Esophagus squamous epithelium (tissue), 5 donors: Measurements from ENCODE around the gene LGI4. TPM values are rescaled to one million over a fixed set of nuclear protein-coding genes. Genes with fewer than 3 reads are reported as not detected.
A peak's percentile ranks its signal among the peaks of the same experiment; 100 is the strongest.

ENCODE experiments used
- DNase-seq: peaks from one replicate; lab custom pipeline; 2025; lab: John Stamatoyannopoulos, UW
- H3K27ac ChIP-seq, 4 donors: fragments of 200-600 bp; sonication (generic); one replicate each; pipeline ENCODE4 v1.5.1; 2016 to 2019; ENCODE audit warnings: mild to moderate bottlenecking in 1 of 4
- H3K27me3 ChIP-seq, 4 donors: fragments of 200-600 bp; sonication (generic); 1 replicate in 3 of 4; 2 replicates in 1 of 4; pipeline versions ENCODE4 v1.5.1 to v1.6.0; 2017 to 2021; ENCODE audit warnings: antibody characterized with exemption in 1 of 4
- H3K36me3 ChIP-seq, 3 donors: fragments of 200-600 bp; sonication (generic); one replicate each; pipeline ENCODE4 v1.5.1; 2016 to 2019
- H3K4me1 ChIP-seq, 3 donors: fragments of 200-600 bp; sonication (generic); one replicate each; pipeline ENCODE4 v1.5.1; 2017 to 2019
- H3K4me3 ChIP-seq, 4 donors: fragments of 200-600 bp; sonication (generic); 1 replicate in 3 of 4; 2 replicates in 1 of 4; pipeline ENCODE4 v1.5.1; 2016 to 2019; ENCODE audit warnings: mild to moderate bottlenecking in 2 of 4, moderate library complexity in 1 of 4
- H3K9me3 ChIP-seq, 3 donors: fragments of 200-600 bp; sonication (generic); one replicate each; pipeline ENCODE4 v1.5.1; 2016 to 2019
- POLR2A ChIP-seq, 4 donors: fragments of 450-650 bp; IDR thresholded peaks; one replicate each; pipeline ENCODE4 v1.6.1; 2017; ENCODE audit warnings: antibody characterized with exemption in 4 of 4, mild to moderate bottlenecking in 4 of 4, moderate library complexity in 3 of 4
- WGBS, 2 donors: methylation state at CpG; one replicate each; pipeline ENCODE4 v1.1.5; 2018; 5-methylcytosine and 5-hydroxymethylcytosine counted together
- intact Hi-C: fragments of 100-400 bp; cut with DNase I; formaldehyde crosslinking; loops from one replicate; pipeline ENCODE4 v1.15.0; 2022
- total RNA-seq, 4 donors: library from RNA; depleted of rRNA; stranded (reverse); fragments of >200 nt; gene quantifications; one replicate each; pipeline ENCODE4 v1.1.0, GENCODE V29; 2016
- TF ChIP-seq, protein P1 (sequence below), 6 experiments: fragments of 450-650 bp in 4 of 6; fragments of 200-600 bp in 2 of 6; sonication (generic) in 2 of 6; IDR thresholded peaks; one replicate each; pipeline ENCODE4 v1.5.1; 2016 to 2019; ENCODE audit warnings: antibody characterized with exemption in 6 of 6, mild to moderate bottlenecking in 4 of 6, moderate library complexity in 4 of 6
- donor health status: DM: yes; HTN: yes; CAD: no.

LGI4 gene
- total RNA-seq, 4 donors from 2014 or later = 1.3 to 8.2 (median 1.6) TPM

DNA sequence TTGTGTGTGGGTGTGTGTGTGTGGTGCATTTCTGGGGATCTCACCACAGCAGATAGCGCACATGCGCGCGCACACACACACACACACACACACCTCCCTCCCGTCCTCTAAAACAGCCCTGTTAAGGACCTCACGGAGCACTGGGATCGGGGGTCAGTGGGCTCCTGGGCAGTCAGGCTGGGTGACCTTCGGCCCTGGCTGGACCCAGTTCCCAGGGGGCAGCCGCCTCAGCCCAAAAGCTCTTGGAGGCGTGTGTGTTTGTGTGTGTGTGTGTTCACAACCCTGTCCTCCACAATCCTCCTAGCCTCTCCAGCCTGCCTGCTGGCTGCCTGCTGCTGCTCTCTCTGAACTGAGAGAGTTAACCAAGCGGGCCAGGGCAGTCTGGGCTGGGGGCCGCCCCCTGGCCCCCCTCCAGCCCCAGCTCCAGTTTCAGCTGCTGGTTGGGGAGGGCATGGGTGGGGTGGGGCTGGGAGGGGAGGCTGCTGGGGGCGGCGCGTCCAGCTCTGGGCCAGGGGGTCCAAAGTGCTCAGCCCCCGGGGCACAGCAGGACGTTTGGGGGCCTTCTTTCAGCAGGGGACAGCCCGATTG is 3.5 kb upstream of the LGI4 start, which contains the start of gene FXYD1:
TSS of gene FXYD1 (plus strand) at position 520 of the 588 bp plus-strand sequence. CDS start 1,256 bp downstream, outside the sequence.
- TF ChIP-seq POLR2A (IDR thresholded peaks at IDR 0.05) = no peak
- Histone ChIP-seq H3K9me3 (no peaks in the 10 kb centered on the region), H3K27me3 (peaks cover 0 to 20% (median 8%) of the 10 kb centered on the region in 4 donors), H3K27ac (peak within 1 kb of the TSS; percentile 70 to 93 (median 88)), H3K4me3 (peak within 1 kb of the TSS in 3 of 4 donors; percentile 35 to 57 (median 37)), H3K36me3 (no peaks in the 10 kb centered on the region), H3K4me1 (peaks cover 21 to 82% (median 40%) of the 10 kb centered on the region in 3 donors)
- intact Hi-C loops = no loop called here
- no peak for DNase-seq
- 51 to 90% methylated on average over 4 to 5 of the region's 18 CpGs for WGBS, 2 donors

DNA sequence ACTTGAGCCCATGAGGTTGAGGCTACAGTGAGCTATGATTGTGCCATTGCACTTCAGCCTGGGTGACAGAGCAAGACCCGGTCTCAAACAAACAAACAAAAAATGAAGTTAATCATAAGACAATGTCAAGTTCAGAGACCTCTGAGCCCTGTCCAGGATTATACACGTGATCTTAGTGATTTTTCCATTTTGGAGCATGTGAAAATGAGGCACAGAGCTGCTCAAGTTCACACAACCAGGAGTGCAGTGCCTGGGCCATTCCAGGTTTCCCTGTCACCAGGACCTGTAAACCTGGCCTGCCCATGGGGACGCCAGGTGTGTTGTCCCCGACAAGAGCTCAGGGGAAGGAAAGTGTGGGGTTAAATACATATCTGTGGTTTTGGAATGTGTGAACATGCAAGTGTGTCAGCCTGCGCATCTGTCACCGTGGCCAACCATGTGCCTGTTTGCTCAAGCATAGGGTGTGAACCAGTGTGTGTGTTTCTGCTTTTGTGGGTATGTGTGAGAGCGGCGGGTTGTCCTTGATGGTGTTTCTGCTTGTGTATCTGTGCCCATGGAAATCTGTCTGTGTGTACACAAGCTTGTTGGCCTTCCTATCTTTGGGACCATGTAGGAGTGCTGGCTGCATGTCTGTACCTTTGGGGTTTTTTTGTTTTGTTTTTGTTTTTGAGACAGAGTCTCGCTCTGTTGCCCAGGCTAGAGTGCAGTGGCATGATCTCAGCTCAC is 2.3 kb upstream of the LGI4 start:
- DNase-seq = no peak
- WGBS, 2 donors = 41 to 45% methylated on average over 4 to 8 of the region's 9 CpGs
- Histone ChIP-seq H3K4me1 (peaks cover 9 to 69% (median 28%) of the 10 kb centered on the region in 3 donors), H3K27ac (peak overlapping the region in 3 of 4 donors; percentile 9 to 93 (median 92)), H3K36me3 (no peaks in the 10 kb centered on the region), H3K9me3 (no peaks in the 10 kb centered on the region), H3K4me3 (no peak overlapping the region), H3K27me3 (peaks cover 0 to 8% (median 1%) of the 10 kb centered on the region in 4 donors)
- intact Hi-C loops = no loop called here
- TF ChIP-seq POLR2A (IDR thresholded peaks at IDR 0.05) = no peak
- TF ChIP-seq, protein P1, sequence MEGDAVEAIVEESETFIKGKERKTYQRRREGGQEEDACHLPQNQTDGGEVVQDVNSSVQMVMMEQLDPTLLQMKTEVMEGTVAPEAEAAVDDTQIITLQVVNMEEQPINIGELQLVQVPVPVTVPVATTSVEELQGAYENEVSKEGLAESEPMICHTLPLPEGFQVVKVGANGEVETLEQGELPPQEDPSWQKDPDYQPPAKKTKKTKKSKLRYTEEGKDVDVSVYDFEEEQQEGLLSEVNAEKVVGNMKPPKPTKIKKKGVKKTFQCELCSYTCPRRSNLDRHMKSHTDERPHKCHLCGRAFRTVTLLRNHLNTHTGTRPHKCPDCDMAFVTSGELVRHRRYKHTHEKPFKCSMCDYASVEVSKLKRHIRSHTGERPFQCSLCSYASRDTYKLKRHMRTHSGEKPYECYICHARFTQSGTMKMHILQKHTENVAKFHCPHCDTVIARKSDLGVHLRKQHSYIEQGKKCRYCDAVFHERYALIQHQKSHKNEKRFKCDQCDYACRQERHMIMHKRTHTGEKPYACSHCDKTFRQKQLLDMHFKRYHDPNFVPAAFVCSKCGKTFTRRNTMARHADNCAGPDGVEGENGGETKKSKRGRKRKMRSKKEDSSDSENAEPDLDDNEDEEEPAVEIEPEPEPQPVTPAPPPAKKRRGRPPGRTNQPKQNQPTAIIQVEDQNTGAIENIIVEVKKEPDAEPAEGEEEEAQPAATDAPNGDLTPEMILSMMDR (IDR thresholded peaks at IDR 0.05) = no peak

DNA sequence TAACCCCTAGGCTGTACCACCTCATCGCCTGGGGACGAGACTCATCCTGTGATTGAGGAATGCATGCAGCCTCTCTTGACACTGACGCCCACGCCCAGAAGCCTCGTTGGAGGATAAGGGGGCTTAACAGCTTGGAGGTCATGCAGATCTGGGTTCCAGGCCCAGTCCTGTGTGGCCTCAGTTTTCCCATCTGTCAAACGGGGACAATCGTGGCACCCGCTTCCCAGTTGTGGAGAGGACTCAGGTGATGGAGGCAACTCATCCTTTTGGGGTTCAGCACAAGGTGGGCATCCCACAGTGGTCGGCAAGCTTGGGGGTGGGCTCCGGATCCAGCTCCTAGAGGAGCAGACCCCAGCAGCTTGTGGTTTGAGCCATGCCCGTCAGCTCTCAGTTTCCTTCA is 1.4 kb upstream of the LGI4 start:
- peak overlapping the region in 3 of 4 donors; percentile 22 to 93 (median 92) for H3K27ac ChIP-seq
- no peaks in the 10 kb centered on the region for H3K9me3 ChIP-seq
- WGBS, 2 donors = 43 to 55% methylated on average over 3 to 8 of the region's 11 CpGs
- intact Hi-C loops = no loop called here
- no peak for TF ChIP-seq POLR2A (IDR thresholded peaks at IDR 0.05)
- TF ChIP-seq, protein P1 (IDR thresholded peaks at IDR 0.05) = no peak
- no peak for DNase-seq
- no peaks in the 10 kb centered on the region for H3K36me3 ChIP-seq
- H3K4me3 ChIP-seq = no peak overlapping the region
- H3K4me1 ChIP-seq = peaks cover 0 to 60% (median 20%) of the 10 kb centered on the region in 3 donors
- H3K27me3 ChIP-seq = no peaks in the 10 kb centered on the region

DNA sequence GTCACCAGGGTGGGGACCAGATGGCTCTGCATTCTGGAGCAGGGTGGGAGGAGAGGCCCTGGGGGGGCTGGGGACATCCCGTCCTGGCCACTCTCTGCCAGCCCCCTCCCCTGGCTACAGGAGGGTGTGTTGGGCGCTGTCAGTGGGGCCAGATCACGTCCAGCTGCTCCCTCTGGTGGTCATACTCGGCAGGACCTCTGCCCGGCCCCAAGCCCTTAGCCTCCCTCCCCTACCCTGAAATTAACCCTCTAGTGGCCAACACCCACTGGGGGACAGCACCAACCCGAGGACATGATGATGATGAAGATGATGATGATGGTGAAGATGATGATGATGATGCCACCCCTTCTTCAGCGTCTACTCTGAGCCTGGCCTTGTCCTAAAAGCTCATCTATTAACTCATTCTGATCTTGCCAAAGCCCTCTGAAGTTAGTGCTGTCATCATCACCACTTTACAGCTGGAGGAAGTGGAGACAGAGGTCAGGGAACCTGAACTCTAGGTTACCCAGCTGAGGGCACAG is 590 bp upstream of the LGI4 start:
- Histone ChIP-seq H3K4me1 (peaks cover 0 to 54% (median 20%) of the 10 kb centered on the region in 3 donors), H3K27me3 (no peaks in the 10 kb centered on the region), H3K4me3 (peak overlapping the region in 3 of 4 donors; percentile 25 to 51 (median 39)), H3K9me3 (no peaks in the 10 kb centered on the region), H3K36me3 (no peaks in the 10 kb centered on the region), H3K27ac (peak overlapping the region; percentile 53 to 93 (median 84))
- 0% methylated on average over 1 to 2 of the region's 7 CpGs for WGBS, 2 donors
- no peak for TF ChIP-seq POLR2A (IDR thresholded peaks at IDR 0.05)
- TF ChIP-seq, protein P1 (IDR thresholded peaks at IDR 0.05) = peak; percentile 63 to 93 (median 91)
- no peak for DNase-seq
- intact Hi-C loops = no loop called here

DNA sequence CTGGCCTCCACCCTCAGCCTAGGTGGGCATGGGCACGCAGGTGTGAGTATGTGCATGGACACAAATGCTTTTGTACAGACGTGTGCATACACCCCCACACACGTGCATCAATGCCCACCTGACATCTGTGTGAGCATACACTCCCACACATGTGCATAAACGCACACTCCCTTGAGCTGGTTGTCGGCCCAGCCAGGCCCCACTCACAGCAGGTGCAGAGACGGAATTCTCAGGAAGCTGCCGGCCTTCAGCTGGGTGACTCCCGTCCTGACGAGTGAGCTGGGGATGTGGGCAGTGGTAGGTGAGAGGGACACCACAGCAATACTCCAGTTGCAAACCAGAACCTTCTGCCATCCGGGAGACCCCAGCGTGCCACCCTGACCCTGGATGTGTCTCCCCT is 1.0 kb downstream of the LGI4 start:
- intact Hi-C loops = no loop called here
- H3K27ac ChIP-seq = peak overlapping the region in 3 of 4 donors; percentile 76 to 93 (median 92)
- TF ChIP-seq, protein P1 (IDR thresholded peaks at IDR 0.05) = no peak
- TF ChIP-seq POLR2A (IDR thresholded peaks at IDR 0.05) = no peak
- peak overlapping the region in 3 of 4 donors; percentile 25 to 51 (median 39) for H3K4me3 ChIP-seq
- WGBS, 2 donors = 67 to 84% methylated on average over 5 to 11 of the region's 11 CpGs
- peaks cover 0 to 40% (median 20%) of the 10 kb centered on the region in 3 donors for H3K4me1 ChIP-seq
- no peaks in the 10 kb centered on the region for H3K27me3 ChIP-seq
- no peaks in the 10 kb centered on the region for H3K36me3 ChIP-seq
- no peak for DNase-seq
- H3K9me3 ChIP-seq = no peaks in the 10 kb centered on the region
